ENCODE measurements around the gene DNASE1L2. TPM values are rescaled to one million over a fixed set of nuclear protein-coding genes. Genes with fewer than 3 reads are reported as not detected.
A peak's percentile ranks its signal among the peaks of the same experiment; 100 is the strongest.

The DNASE1L2 gene
- total RNA-seq, 4 donors from 2014 or later: 0.38 to 0.61 (median 0.57) TPM; not detected in 1

- peaks cover 14 to 43% (median 25%) of the 10 kb centered on the region in 3 donors for H3K36me3 ChIP-seq
- H3K27me3 ChIP-seq: no peaks in the 10 kb centered on the region
- peaks cover 33 to 49% (median 42%) of the 10 kb centered on the region in 3 donors for H3K4me1 ChIP-seq
- DNase-seq: no peak
- 87% methylated on average over 11 of the region's 17 CpGs; no CpG with 5 or more reads in 1 of the 2 donors for WGBS, 2 donors
- H3K4me3 ChIP-seq: no peak overlapping the region
- no peaks in the 10 kb centered on the region for H3K9me3 ChIP-seq
- TF ChIP-seq POLR2A (IDR thresholded peaks at IDR 0.05): no peak
- TF ChIP-seq, protein P1, sequence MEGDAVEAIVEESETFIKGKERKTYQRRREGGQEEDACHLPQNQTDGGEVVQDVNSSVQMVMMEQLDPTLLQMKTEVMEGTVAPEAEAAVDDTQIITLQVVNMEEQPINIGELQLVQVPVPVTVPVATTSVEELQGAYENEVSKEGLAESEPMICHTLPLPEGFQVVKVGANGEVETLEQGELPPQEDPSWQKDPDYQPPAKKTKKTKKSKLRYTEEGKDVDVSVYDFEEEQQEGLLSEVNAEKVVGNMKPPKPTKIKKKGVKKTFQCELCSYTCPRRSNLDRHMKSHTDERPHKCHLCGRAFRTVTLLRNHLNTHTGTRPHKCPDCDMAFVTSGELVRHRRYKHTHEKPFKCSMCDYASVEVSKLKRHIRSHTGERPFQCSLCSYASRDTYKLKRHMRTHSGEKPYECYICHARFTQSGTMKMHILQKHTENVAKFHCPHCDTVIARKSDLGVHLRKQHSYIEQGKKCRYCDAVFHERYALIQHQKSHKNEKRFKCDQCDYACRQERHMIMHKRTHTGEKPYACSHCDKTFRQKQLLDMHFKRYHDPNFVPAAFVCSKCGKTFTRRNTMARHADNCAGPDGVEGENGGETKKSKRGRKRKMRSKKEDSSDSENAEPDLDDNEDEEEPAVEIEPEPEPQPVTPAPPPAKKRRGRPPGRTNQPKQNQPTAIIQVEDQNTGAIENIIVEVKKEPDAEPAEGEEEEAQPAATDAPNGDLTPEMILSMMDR (IDR thresholded peaks at IDR 0.05): no peak
- intact Hi-C loops (cut with DNase I): no loop called here
- H3K27ac ChIP-seq: no peak overlapping the region
Observed at GRCh38 chr16:2210009-2210332, 26.3 kb upstream of the DNASE1L2 start.

DNA sequence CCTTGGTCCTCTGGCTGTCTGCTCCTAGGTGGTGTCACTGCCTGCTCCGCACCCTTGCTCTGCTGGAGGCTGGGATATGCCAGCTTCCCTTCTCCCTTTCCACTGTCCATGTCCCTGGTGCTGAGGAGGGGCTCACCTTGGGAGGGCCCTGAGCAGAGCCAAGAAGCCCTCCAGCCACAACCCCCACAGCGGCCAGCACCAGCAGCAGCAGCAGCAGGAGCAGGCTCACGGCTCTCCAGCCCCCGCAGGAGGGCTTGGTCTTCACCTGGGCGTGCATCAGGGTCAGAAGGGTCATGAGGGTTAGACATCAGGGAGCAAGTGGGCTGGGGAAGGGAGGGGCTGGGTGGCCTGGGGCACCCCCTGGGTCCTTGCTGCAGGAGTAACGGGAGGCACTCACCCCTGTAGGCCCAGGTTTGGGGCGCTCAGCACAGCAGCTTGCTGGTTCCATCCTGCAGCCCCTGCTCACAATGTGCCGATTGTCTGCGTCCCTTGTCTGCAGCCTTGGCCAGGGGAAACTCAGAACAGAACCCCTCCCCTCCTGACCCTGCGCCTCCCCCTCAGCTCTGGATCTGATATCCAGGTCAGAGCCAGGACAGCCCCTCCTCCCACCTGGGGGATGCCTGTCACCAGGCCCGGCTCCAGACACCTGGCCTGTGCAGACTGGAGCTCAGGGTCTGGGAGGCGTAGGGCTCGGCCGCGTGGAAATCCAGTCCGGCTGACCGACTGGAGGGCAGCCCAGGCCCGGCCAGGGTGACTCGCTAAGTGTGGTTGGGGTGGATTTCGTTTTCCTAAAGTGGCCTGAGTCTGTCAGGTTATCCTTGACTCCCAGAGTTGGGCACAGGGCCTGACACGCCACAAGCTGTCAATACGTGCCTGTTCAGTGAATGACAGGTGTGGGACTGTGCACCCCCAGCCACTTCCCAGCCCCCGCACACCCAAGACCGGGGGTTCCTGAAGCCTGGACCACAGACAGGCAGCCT lies 25.6 kb upstream of the DNASE1L2 start, which contains the start of gene BRICD5:
Gene BRICD5 (minus strand): TSS at position 478 of the 980 bp plus-strand sequence. CDS start 30 bp downstream, at position 448.
- 45 to 55% methylated on average over 5 to 7 of the region's 24 CpGs for WGBS, 2 donors
- no peak for DNase-seq
- peaks cover 33 to 53% (median 40%) of the 10 kb centered on the region in 3 donors for H3K4me1 ChIP-seq
- H3K27me3 ChIP-seq: no peaks in the 10 kb centered on the region
- intact Hi-C loops (cut with DNase I): no loop called here
- peak within 1 kb of the TSS in 1 of 4 donors; percentile 8 for H3K27ac ChIP-seq
- no peak within 1 kb of the TSS for H3K4me3 ChIP-seq
- TF ChIP-seq, protein P1 (IDR thresholded peaks at IDR 0.05): no peak
- TF ChIP-seq POLR2A (IDR thresholded peaks at IDR 0.05): no peak
- no peaks in the 10 kb centered on the region for H3K9me3 ChIP-seq
- H3K36me3 ChIP-seq: peaks cover 14 to 43% (median 25%) of the 10 kb centered on the region in 3 donors

DNA sequence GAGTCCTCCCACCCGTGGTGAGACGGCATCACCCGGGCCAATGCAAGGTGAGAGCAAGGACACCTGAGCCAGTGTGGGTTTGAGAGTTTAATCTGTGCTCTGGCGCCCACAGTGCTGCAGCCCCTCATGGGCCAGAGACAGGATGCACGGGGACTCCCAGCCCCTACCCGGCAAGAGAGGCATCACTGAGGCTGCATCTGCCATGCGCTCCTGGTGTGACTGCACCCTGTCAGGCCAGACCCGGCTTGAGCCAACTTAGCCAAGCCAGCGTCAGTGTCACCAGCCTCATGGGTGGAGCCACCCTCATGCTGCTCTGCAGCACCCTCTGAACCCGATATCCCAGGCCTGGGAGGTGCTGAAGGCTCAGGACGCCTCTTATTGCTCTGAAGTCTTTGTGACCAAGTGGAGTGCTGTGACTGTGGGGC lies 24.3 kb upstream of the DNASE1L2 start:
- no peak for DNase-seq
- H3K9me3 ChIP-seq: no peaks in the 10 kb centered on the region
- peaks cover 14 to 37% (median 24%) of the 10 kb centered on the region in 3 donors for H3K36me3 ChIP-seq
- H3K27ac ChIP-seq: peak overlapping the region in 1 of 4 donors; percentile 8
- TF ChIP-seq, protein P1 (IDR thresholded peaks at IDR 0.05): no peak
- TF ChIP-seq POLR2A (IDR thresholded peaks at IDR 0.05): no peak
- 60% methylated on average over 4 of the region's 11 CpGs; no CpG with 5 or more reads in 1 of the 2 donors for WGBS, 2 donors
- no peak overlapping the region for H3K4me3 ChIP-seq
- no peaks in the 10 kb centered on the region for H3K27me3 ChIP-seq
- H3K4me1 ChIP-seq: peaks cover 22 to 44% (median 28%) of the 10 kb centered on the region in 3 donors
- intact Hi-C loops (cut with DNase I): no loop called here

DNA sequence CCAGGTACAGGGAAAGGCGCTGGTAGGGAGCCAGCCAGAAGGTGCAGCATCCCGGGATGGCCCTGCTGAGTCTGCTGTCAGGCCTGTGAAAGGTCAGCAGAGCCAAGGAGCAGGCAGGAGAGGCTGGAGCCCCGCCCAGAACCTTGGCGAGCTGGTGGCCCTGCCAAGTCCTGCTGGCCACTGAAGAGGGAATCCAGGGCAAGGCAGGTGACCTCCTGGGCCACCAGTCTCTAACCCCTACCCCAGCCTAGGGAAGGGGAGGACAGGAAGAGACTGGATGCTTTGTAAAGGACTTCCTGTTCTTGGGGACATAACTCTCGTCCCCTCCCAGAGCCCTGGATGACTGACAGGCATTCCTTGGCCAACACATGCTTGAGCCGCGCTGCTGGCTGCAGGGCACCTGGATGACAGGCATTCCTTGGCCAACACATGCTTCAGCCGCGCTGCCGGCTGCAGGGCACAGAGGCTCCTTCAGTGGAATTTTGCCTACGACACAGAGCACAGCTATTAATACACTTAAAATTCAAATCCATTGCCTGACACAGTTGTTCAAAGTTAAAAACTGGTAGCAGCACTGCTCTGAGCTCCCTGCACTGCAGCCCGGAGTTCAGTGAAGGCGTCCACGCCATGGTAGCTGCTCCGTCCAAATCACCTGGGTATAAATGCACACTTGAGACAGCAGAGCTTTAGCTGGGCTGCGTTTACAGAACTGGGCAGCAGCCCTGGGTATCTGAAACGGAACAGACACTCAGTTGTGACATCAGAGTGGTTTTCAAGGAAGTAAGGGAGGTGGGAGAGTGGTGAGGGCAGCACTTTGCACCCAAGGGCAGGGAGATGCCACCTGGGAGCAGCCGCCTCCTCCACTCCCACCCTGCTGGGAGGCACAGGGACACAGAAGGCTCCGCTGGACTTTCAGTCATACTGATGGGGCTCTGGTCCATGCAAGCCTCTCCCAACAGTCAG lies 23.6 kb upstream of the DNASE1L2 start:
- Histone ChIP-seq H3K9me3 (no peaks in the 10 kb centered on the region), H3K4me3 (peak overlapping the region in 1 of 4 donors; percentile 92), H3K36me3 (peaks cover 11 to 30% (median 17%) of the 10 kb centered on the region in 3 donors), H3K27me3 (no peaks in the 10 kb centered on the region), H3K27ac (peak overlapping the region in 1 of 4 donors; percentile 8), H3K4me1 (peaks cover 20 to 40% (median 25%) of the 10 kb centered on the region in 3 donors)
- intact Hi-C loops (cut with DNase I): no loop called here
- no peak for TF ChIP-seq POLR2A (IDR thresholded peaks at IDR 0.05)
- TF ChIP-seq, protein P1 (IDR thresholded peaks at IDR 0.05): no peak
- DNase-seq: no peak
- 14 to 86% methylated on average over 2 to 7 of the region's 19 CpGs for WGBS, 2 donors
